Adrenal gland (tissue), 5 donors: Measurements from ENCODE around the gene LPO.

Experiments
- POLR2A ChIP-seq, 2 donors: fragments of 450-650 bp; IDR thresholded peaks; one replicate each; pipeline ENCODE4 v1.6.1; 2017; ENCODE audit warnings: antibody characterized with exemption in 2 of 2, mild to moderate bottlenecking in 2 of 2, moderate library complexity in 1 of 2
- TF ChIP-seq, protein P1 (sequence below), 6 experiments: fragments of 450-650 bp in 4 of 6; fragments of 200-600 bp in 2 of 6; sonication (generic) in 1 of 6; IDR thresholded peaks; 1 replicate in 5 of 6; 2 replicates in 1 of 6; pipeline versions ENCODE4 v1.5.1 to v1.8.0; 2016 to 2021; ENCODE audit warnings: antibody characterized with exemption in 6 of 6, mild to moderate bottlenecking in 2 of 6, moderate library complexity in 1 of 6
- donor health status: DM: no; HTN: no; CAD: no.

DNA sequence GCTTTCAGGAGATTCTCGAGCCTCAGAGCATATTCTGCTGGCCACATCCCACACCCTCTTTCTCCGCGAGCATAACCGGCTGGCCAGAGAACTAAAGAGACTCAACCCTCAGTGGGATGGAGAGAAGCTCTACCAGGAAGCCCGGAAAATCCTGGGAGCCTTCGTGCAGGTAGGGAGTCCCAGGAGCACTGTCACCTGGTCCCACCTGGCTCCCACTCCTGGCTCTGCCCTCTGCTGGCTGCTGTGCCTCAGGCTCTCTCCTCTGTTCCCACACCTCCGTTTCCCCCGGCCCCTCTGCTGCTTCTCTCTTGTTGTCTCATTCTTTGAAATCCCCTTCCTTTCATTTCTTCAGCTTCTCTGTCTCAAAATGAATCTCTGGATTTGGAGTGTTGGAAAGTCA, 16.4 kb downstream of the LPO start:
- TF ChIP-seq POLR2A (IDR thresholded peaks at IDR 0.05) = no peak
- TF ChIP-seq, protein P1, sequence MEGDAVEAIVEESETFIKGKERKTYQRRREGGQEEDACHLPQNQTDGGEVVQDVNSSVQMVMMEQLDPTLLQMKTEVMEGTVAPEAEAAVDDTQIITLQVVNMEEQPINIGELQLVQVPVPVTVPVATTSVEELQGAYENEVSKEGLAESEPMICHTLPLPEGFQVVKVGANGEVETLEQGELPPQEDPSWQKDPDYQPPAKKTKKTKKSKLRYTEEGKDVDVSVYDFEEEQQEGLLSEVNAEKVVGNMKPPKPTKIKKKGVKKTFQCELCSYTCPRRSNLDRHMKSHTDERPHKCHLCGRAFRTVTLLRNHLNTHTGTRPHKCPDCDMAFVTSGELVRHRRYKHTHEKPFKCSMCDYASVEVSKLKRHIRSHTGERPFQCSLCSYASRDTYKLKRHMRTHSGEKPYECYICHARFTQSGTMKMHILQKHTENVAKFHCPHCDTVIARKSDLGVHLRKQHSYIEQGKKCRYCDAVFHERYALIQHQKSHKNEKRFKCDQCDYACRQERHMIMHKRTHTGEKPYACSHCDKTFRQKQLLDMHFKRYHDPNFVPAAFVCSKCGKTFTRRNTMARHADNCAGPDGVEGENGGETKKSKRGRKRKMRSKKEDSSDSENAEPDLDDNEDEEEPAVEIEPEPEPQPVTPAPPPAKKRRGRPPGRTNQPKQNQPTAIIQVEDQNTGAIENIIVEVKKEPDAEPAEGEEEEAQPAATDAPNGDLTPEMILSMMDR (IDR thresholded peaks at IDR 0.05) = no peak
